NCI-H2227 (cell line): ENCODE results near the gene CEP112.

Experiments
- DNase-seq: peaks from one replicate; lab custom pipeline; 2025; ENCODE audit not compliant: unreplicated experiment; lab: John Stamatoyannopoulos, UW

The CEP112 gene

DNA sequence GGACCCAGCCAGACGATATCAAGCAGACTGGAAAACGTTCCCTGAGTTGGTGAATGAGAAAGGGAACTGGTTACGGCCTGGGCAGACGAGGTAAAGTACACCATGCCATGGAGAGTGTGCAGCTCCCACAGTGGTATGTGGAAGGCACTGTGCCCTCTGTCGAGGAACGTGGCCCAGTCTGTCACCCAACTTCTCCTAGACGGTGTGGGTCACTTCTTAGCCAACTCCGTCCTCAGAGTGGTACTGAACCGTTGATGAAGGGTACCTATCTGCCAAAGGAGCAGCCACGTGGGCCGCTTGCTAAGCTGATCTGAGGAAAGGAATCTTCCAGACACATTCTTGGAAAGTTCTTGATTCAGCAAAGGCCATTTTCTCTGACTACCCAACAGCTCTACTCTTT is 574.4 kb downstream of the CEP112 start:
- no peak for DNase-seq

DNA sequence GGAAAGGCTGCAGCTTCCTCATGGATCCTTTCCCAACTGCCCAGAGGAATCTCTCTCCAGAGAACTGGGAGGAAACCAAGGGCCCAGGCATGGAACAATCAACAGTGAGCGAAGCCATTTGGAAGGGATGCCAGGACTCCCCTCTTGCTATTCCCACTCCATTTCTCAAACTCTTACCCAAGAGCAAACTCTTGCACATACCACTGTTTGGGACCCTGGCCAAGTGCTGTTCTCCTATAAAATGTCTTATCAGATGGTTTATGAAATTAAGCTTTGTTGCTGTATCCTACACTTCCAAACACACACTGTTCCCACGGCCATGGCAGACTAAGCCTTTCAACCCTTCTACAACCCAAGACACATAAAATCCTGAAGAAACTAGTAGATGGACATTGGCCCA is 582.2 kb downstream of the CEP112 start:
- DNase-seq, result no peak

DNA sequence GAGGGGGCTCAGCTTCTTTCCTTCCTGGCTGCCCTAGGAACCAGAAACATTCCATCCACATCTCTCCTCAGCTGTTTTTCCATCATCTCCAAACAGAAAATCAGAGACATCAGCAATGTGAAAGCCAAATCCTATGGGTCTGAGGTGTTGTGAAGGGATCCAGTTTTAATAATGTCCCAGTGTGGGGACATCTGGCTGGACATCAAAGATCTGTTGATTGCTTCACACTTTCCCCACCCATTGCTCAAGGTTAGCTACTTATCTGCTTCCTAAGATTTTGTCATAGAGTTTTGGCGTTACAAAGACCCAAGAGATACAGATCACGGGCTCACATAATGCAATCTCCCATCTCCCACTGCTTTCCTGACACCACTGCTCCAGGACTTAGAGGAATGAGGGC is 582.6 kb downstream of the CEP112 start:
- DNase-seq, result no peak

DNA sequence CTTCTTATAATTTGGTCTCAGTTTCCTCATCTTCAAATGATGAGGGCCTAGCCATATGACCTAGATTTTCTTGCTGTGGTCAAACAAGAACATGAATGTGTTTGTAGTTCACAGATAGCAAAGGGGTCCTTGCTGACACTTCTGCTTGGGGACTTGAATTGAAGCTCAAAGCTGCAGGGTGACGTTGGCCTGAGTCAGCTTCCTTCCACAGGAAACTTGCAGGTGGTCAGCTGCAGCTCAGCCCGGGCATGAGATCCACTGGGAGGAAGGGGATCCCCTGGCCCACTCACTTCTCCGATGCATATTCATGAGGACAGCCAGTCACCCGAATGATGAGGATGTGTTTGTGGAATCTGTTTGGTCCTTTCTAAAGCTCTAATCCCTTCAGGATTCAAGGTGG is 587.9 kb downstream of the CEP112 start:
- no peak for DNase-seq

DNA sequence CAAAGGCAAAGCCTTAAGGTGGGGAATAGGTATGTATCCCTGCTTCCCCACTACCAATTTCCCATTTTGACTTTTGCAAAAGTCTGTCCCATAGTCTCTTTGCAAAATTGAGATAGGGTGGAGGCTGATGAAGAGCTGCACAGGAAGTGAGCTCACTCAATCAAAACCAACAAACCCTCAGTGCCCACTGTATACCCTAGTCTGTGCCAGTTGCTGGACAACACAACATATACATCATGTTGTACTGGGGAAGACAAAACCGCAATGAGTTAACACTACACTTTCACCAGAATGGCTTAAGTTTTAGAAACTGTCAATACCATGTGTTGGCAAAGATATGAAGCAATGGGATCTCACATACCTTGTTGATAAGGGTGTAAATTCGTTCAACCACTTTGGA is 590.1 kb downstream of the CEP112 start:
- DNase-seq, result no peak

DNA sequence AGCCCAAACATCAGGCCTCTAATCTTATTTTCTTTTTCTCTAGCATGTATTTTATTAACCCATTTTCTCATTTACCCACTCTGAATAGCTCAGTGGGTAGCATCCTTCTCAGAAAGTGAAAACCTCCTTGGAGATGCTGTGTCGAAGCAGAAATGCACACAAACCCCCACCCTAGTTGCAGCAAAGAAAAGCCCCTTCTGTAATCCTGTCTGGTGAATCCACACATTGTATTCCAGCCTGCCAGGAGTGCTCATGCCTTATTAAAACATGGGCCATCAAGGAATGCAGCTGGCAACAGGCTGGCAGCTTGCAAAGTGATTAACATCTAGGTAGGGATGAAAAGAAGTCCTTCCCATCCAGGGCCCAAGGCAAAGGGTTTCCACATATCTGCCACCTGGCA is 590.8 kb downstream of the CEP112 start:
- DNase-seq, result no peak

DNA sequence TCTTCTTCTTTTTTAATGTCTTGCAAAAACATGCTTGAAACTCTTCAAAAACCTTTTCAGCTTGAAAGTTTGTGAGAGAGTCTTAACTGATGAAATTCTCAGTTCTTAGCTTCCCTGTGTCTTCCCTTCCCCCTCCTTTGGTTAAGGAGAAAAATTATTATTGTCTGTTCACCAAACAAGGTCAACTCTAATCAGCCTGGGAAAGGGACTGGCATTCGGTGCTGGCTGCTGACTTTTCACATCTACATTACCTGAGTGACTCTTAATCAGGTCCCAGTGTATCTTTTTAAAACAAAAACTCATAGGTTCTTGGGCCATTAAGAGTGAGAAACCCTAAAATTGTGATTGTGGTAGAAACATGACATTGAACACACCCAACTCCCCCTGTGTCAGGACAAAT is 591.4 kb downstream of the CEP112 start:
- DNase-seq, result no peak

DNA sequence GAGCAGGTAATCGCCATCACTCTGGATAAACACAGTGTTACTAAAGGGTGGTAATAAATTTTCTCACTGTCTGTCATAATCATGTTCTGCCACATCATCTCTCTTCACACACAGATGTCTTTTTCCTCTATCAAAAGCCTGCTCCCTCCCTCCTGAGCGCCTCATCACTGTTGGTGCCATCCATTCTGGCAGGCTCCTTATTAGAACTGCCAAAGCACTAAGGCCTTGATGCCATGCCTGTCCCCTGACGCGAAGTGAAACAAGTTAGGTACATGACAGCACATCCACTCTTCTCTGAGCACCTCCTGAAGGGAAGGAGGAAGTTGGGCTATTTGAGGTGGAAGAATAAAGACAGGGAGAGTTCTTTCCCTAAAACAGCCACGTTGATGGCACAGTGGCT is 592.3 kb downstream of the CEP112 start:
- DNase-seq, result no peak

DNA sequence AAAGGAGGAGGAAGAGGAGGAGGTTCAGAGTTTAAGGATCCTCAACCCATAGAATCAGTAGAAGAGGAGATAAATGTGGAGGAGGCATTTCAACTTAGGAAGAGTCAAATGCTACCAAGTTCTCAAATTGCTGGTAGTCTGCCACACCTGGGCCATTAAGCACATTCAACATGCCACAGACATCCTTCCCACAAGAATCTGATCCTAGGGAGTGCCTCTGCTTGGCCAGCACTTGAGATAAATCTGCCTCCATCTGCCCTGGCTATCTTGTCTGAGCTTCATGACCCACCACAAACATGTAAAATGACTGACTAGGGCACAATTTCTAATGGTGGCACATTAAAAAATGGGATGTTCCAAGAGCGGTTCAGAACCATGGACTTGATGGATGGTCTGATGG is 593.2 kb downstream of the CEP112 start:
- DNase-seq, result no peak

DNA sequence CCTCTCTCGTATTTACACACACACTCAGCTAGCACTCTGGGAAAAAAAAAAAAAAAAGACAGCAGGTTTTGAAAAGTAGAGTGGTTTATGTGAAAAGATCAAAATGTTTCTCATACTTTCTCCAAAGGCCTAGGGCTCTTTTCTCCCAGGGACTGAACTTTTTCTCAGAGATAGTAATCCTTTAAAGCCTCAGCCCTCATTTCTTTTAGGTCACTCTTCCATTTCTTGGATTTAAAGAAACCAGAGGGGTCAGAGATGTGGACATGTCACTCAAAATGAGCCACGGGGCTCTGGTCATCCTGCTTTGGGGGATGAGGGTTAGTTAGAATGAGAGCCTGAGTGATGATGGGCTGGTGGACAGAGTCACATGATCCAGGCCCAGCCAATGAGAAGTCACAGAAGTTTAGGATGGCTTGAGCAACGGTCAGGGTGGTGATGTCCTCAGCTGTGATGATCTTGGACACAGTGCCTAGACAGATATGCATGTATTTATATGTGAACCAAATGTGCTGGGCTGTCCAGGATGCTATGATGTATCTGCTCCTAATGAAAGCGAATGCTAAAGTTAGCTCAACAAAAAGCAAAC is 596.8 kb downstream of the CEP112 start:
- DNase-seq, result no peak

DNA sequence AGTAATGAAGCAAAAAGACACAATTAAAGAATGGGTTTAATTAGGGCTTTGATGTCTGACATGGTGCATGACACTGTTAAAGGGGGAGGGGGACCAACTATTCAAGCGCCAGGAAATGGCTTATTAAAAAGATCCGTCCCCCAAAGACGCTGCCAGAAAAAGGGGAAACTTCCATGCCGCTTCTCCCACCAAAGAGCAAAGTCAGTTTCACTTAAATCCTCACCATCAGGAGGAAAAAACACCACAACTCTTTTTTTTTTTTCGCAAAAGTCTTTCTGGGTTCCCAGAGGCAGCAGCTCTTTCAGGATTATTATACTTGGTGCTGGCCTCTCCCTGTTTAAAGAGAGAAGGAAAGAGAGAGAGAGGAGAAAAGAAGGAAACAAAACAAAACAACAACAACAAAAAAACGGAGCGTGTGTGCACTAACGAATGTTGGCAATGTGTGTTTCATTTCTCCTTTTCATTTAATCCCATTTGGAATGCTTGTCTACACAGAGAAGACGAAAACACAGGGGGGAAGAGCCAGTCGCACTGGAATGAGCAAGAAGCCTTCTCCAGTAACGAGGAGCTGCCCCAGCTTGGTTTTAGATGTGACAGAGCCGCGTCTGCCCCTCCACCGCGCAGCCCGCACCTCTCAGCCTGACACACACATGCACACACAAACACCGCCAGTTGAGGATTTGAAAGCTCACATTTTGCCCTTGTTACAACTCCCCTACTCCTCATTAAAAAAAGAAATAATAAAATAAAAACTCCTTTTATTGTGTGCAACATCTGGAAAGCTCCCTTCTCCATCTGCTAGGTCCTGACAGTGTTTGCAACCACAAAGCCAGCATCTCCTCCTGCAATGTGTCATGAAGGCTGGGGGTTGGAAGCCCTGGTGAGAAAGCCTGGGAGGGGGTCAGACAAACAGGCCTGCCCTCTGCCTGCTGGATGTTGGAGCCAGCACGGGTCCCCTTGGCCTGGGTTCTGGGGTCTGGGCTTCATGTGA is 597.8 kb downstream of the CEP112 start:
- DNase-seq, result no peak

DNA sequence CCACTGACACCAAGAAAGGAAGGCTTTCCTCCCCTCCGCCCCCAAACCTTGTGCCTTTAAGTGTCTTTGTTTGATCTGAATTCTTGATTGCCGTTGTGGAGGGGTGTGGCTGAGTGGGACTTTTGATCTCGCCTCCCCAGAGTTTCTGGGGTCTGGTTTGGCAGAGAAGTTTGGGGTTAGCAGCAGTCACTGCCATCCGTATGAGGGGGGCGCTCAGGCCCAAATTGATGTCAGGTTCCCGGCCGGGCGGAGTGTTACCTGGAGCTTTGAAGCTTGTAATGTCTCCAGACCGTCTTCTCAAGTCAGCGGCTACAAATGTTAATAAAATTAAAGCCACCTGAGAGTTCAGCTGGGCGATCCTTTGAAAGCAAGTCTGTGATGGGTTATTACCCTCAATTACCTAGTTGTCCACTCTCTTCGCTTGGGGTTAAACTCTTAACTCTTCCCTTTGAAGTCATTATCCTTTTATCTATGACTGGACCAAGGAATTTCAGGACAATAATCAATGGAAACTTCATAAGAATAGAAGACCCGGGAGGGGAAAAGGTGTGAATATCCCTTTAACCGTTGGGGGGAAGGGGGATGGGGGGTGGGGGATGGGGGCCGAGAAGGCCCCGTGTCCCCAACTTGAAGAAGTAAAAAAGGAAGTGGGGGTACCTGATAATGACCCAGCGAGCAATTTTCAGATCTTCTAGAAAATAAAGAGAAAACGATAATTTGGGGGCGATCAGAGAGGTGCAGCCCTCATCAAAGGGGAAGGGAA is 598.7 kb downstream of the CEP112 start:
- DNase-seq, result no peak

DNA sequence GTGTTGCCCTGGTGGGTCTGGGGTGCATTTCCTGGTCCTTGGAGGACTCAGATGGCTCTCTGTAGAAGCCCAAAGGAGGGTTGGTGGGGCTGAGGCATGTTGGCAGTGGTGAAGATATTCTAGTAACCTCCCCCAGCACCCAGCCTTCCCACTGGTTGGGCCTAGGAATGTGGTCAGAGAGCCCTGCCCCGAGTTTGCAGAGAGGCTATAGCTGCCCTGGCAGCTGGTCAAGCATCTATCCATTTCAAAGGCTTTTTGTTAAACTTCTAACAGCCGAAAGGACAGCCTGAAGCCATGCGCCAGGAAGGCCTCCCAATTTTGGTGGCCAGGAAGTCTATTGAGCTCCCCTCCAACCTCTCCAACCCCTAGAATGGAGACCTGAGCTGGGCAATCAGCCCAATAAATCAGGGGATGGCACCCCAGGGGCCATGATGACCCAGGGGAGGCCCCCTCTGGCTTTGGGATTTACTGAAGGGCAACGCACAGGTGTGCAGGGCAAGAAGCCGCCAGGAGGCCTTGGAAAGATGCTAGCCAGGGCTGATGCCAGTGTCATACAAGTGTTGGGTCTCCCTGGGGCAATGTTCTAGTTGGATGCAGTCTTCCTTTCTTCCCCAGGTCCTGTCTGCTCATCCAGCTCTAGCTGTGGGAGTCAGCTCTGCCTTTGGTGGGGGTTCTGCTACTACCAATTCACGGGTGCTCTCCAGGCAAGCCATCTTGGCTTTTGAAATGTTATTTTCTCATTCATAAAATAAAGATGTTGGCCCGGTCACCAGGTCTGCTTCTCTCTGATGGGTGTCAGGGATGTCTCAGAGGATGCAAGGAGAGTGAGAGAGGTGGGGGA is 599.6 kb downstream of the CEP112 start:
- no peak for DNase-seq

DNA sequence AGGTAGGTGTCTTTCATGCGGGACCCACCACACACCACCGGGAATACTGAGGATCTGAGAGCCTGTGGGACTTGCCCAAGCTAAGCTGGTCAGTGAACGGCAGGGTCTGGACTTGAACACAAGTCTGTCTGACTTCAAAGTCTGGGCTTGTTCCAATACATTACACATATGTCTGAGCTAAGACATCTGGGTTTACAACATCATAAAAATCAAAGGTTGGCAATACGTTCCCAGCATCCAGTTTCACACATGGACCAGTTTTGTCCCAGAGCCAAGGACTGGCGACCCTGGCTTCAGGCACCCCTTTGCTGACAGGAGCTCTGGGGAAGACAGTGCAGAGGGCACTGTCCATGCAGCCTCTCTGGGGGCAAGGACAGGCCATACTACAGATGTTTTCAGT is 602.6 kb downstream of the CEP112 start:
- no peak for DNase-seq

DNA sequence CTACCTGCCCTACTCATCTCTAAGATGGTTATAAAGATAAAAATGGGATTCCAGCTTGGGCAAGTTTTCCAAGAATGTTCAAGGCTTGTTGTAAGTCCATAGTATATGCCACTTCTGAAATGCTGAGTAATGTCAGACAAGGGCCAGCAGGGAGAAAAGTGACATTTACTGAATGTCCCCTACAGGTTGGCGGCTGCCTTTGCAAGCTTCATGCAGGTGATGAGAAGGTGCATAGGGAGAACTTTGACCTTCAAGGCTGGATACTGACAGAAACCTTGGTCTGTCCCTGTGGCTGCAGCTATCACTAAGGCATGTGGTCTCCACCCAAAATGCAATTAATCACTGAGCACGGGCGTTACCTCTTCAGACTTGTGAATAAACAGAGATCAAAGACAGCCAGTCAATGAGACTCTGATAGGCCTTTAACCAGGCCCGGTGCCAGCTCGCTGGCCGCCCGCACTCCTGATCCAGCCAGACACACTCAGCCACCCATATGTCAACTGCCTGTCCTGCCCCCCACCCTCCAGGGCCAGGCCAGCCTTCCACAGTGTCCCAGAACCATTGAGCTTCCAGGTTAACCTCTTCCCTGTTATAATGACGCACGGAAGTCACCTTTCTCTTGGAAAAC is 603.6 kb downstream of the CEP112 start:
- no peak for DNase-seq

DNA sequence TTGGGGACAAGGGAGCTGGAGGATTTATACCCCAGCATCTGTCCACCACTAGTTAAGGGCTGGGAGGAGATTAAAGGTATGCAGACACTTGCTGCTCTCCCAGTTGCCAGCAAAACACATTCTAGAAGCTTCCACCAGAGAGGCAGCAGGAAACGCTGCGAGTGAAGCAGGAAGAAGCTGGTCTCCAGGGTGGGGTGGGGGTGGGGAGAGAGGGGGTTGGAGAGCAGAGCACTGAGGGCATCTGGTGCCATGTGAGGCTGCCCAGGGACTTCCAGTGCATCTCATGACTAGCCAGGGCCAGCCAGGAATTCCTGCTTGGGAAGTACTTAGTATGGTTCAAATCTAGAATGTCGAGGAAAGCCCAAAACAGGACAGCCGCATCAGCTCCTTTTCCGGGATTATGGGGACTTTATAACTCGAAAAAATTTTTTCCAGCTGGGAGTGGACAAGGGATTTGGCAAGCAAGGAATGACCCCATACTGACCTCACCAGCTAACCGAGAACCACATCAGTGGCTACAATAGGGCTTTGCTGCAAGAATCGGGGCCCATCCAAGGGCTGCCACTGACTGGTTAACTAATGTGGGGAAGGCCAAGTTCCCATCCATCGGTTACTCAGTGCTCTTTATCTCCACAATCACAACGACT is 604.3 kb downstream of the CEP112 start:
- no peak for DNase-seq

DNA sequence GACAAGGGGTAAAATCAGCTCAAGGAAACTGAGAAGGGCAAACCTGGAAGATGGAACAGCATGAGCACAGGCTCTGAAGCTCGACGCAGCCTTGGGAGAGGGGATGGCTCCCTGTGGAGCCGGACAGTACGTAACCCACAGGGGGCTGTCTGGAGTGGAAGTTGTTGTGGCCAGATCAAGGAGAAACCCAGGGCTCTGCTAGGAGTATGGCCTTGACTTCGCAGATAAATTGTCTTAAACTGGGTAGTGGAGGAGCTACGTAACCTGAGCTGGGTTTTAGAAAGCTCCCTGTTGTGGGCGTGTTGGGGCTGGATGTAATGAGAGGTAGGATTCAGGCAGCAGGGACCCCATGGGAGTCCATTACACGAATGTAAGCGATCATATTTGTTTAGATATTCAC is 605.0 kb downstream of the CEP112 start:
- no peak for DNase-seq
